ENCODE results near the gene HOMER1.

HOMER1 gene

GRCh38 chr5:79471556-79471955 is 42.4 kb downstream of the HOMER1 start:
- Mint-ChIP-seq H3K4me3 (no peak overlapping the region), H3K36me3 (ENCODE audit: insufficient read depth) (no peaks in the 10 kb centered on the region), H3K9me3 (no peaks in the 10 kb centered on the region), H3K27ac (ENCODE audit: low read depth) (no peak overlapping the region), H3K4me1 (no peaks in the 10 kb centered on the region), H3K27me3 (no peaks in the 10 kb centered on the region)
- DNase-seq (ENCODE audit: low spot score in 2 of 2) (no peak), ATAC-seq (replicated peaks; ENCODE audit: extremely low read depth, poor library complexity, severe bottlenecking) (no peak)

- no peak for DNase-seq (ENCODE audit: low spot score in 2 of 2)
Observed at GRCh38 chr5:79464695-79465332, 49.1 kb downstream of the HOMER1 start.

GRCh38 chr5:79464278-79464677 is 49.7 kb downstream of the HOMER1 start:
- Mint-ChIP-seq H3K4me3 (no peak overlapping the region), H3K9me3 (no peaks in the 10 kb centered on the region), H3K36me3 (ENCODE audit: insufficient read depth) (no peaks in the 10 kb centered on the region), H3K4me1 (peaks cover 4% of the 10 kb centered on the region), H3K27me3 (peaks cover 16% of the 10 kb centered on the region), H3K27ac (ENCODE audit: low read depth) (no peak overlapping the region)
- ATAC-seq (replicated peaks; ENCODE audit: extremely low read depth, poor library complexity, severe bottlenecking) (no peak), DNase-seq (ENCODE audit: low spot score in 2 of 2) (no peak)

More at GRCh38 chr5:79464695-79465332, 49.1 kb downstream of the HOMER1 start:
- Mint-ChIP-seq H3K4me3 (no peak overlapping the region), H3K9me3 (no peaks in the 10 kb centered on the region), H3K36me3 (ENCODE audit: insufficient read depth) (no peaks in the 10 kb centered on the region), H3K4me1 (peaks cover 4% of the 10 kb centered on the region), H3K27me3 (peaks cover 16% of the 10 kb centered on the region), H3K27ac (ENCODE audit: low read depth) (no peak overlapping the region)
- no peak for ATAC-seq (replicated peaks; ENCODE audit: extremely low read depth, poor library complexity, severe bottlenecking)

GRCh38 chr5:79459626-79460025 is 54.3 kb downstream of the HOMER1 start:
- DNase-seq (ENCODE audit: low spot score in 2 of 2), result no peak
- no peaks in the 10 kb centered on the region for H3K9me3 Mint-ChIP-seq
- H3K27me3 Mint-ChIP-seq, result peaks cover 16% of the 10 kb centered on the region
- H3K4me3 Mint-ChIP-seq, result no peak overlapping the region
- H3K27ac Mint-ChIP-seq (ENCODE audit: low read depth), result no peak overlapping the region
- no peak for ATAC-seq (replicated peaks; ENCODE audit: extremely low read depth, poor library complexity, severe bottlenecking)
- H3K4me1 Mint-ChIP-seq, result peaks cover 2% of the 10 kb centered on the region
- peaks cover 1% of the 10 kb centered on the region for H3K36me3 Mint-ChIP-seq (ENCODE audit: insufficient read depth)

GRCh38 chr5:79456890-79457583 is 56.9 kb downstream of the HOMER1 start:
- no peak for ATAC-seq (replicated peaks; ENCODE audit: extremely low read depth, poor library complexity, severe bottlenecking)
- no peak overlapping the region for H3K27ac Mint-ChIP-seq (ENCODE audit: low read depth)
- no peak overlapping the region for H3K4me3 Mint-ChIP-seq
- no peaks in the 10 kb centered on the region for H3K9me3 Mint-ChIP-seq
- no peak for DNase-seq (ENCODE audit: low spot score in 2 of 2)
- peaks cover 1% of the 10 kb centered on the region for H3K36me3 Mint-ChIP-seq (ENCODE audit: insufficient read depth)
- no peaks in the 10 kb centered on the region for H3K4me1 Mint-ChIP-seq
- no peaks in the 10 kb centered on the region for H3K27me3 Mint-ChIP-seq

GRCh38 chr5:79456400-79456799 is 57.5 kb downstream of the HOMER1 start:
- H3K27ac Mint-ChIP-seq (ENCODE audit: low read depth), result no peak overlapping the region
- no peak overlapping the region for H3K4me3 Mint-ChIP-seq
- no peaks in the 10 kb centered on the region for H3K9me3 Mint-ChIP-seq
- no peaks in the 10 kb centered on the region for H3K4me1 Mint-ChIP-seq
- no peak for ATAC-seq (replicated peaks; ENCODE audit: extremely low read depth, poor library complexity, severe bottlenecking)
- no peak for DNase-seq (ENCODE audit: low spot score in 2 of 2)
- no peaks in the 10 kb centered on the region for H3K27me3 Mint-ChIP-seq
- peaks cover 1% of the 10 kb centered on the region for H3K36me3 Mint-ChIP-seq (ENCODE audit: insufficient read depth)

- Mint-ChIP-seq H3K4me1 (no peaks in the 10 kb centered on the region), H3K27me3 (no peaks in the 10 kb centered on the region), H3K9me3 (no peaks in the 10 kb centered on the region), H3K27ac (ENCODE audit: low read depth) (no peak overlapping the region), H3K36me3 (ENCODE audit: insufficient read depth) (peaks cover 1% of the 10 kb centered on the region), H3K4me3 (no peak overlapping the region)
- ATAC-seq (replicated peaks; ENCODE audit: extremely low read depth, poor library complexity, severe bottlenecking) (no peak), DNase-seq (ENCODE audit: low spot score in 2 of 2) (no peak)
Observed at GRCh38 chr5:79454043-79454442, 59.9 kb downstream of the HOMER1 start.

- no peak overlapping the region for H3K4me3 Mint-ChIP-seq
- H3K27me3 Mint-ChIP-seq, result no peaks in the 10 kb centered on the region
- no peak overlapping the region for H3K27ac Mint-ChIP-seq (ENCODE audit: low read depth)
- H3K9me3 Mint-ChIP-seq, result no peaks in the 10 kb centered on the region
- ATAC-seq (replicated peaks; ENCODE audit: extremely low read depth, poor library complexity, severe bottlenecking) (no peak), DNase-seq (ENCODE audit: low spot score in 2 of 2) (no peak)
- no peaks in the 10 kb centered on the region for H3K4me1 Mint-ChIP-seq
- H3K36me3 Mint-ChIP-seq (ENCODE audit: insufficient read depth), result no peaks in the 10 kb centered on the region
Observed at GRCh38 chr5:79448336-79448735, 65.6 kb downstream of the HOMER1 start.

GRCh38 chr5:79436821-79437220 is 77.1 kb downstream of the HOMER1 start:
- Mint-ChIP-seq H3K36me3 (ENCODE audit: insufficient read depth) (peaks cover 1% of the 10 kb centered on the region), H3K4me3 (no peak overlapping the region), H3K4me1 (no peaks in the 10 kb centered on the region), H3K27me3 (no peaks in the 10 kb centered on the region), H3K9me3 (no peaks in the 10 kb centered on the region), H3K27ac (ENCODE audit: low read depth) (no peak overlapping the region)
- DNase-seq (ENCODE audit: low spot score in 2 of 2), result no peak
- no peak for ATAC-seq (replicated peaks; ENCODE audit: extremely low read depth, poor library complexity, severe bottlenecking)

GRCh38 chr5:79436224-79436623 is 77.7 kb downstream of the HOMER1 start:
- DNase-seq (ENCODE audit: low spot score in 2 of 2) (no peak), ATAC-seq (replicated peaks; ENCODE audit: extremely low read depth, poor library complexity, severe bottlenecking) (no peak)

GRCh38 chr5:79430196-79430595 is 83.7 kb downstream of the HOMER1 start:
- no peak for ATAC-seq (replicated peaks; ENCODE audit: extremely low read depth, poor library complexity, severe bottlenecking)
- H3K4me3 Mint-ChIP-seq, result no peak overlapping the region
- no peaks in the 10 kb centered on the region for H3K4me1 Mint-ChIP-seq
- H3K9me3 Mint-ChIP-seq, result no peaks in the 10 kb centered on the region
- H3K27me3 Mint-ChIP-seq, result no peaks in the 10 kb centered on the region
- H3K36me3 Mint-ChIP-seq (ENCODE audit: insufficient read depth), result no peaks in the 10 kb centered on the region
- no peak for DNase-seq (ENCODE audit: low spot score in 2 of 2)
- H3K27ac Mint-ChIP-seq (ENCODE audit: low read depth), result no peak overlapping the region

More at GRCh38 chr5:79436224-79436623, 77.7 kb downstream of the HOMER1 start:
- Mint-ChIP-seq H3K4me1 (no peaks in the 10 kb centered on the region), H3K4me3 (no peak overlapping the region), H3K27me3 (no peaks in the 10 kb centered on the region), H3K9me3 (no peaks in the 10 kb centered on the region), H3K36me3 (ENCODE audit: insufficient read depth) (peaks cover 1% of the 10 kb centered on the region), H3K27ac (ENCODE audit: low read depth) (no peak overlapping the region)

- ATAC-seq (replicated peaks; ENCODE audit: extremely low read depth, poor library complexity, severe bottlenecking) (no peak), DNase-seq (ENCODE audit: low spot score in 2 of 2) (no peak)
- no peak overlapping the region for H3K27ac Mint-ChIP-seq (ENCODE audit: low read depth)
- no peaks in the 10 kb centered on the region for H3K9me3 Mint-ChIP-seq
- H3K27me3 Mint-ChIP-seq, result no peaks in the 10 kb centered on the region
- no peaks in the 10 kb centered on the region for H3K36me3 Mint-ChIP-seq (ENCODE audit: insufficient read depth)
- no peak overlapping the region for H3K4me3 Mint-ChIP-seq
- H3K4me1 Mint-ChIP-seq, result no peaks in the 10 kb centered on the region
Observed at GRCh38 chr5:79423296-79423695, 90.6 kb downstream of the HOMER1 start.

- Mint-ChIP-seq H3K9me3 (no peaks in the 10 kb centered on the region), H3K36me3 (ENCODE audit: insufficient read depth) (no peaks in the 10 kb centered on the region), H3K27ac (ENCODE audit: low read depth) (no peak overlapping the region), H3K4me3 (no peak overlapping the region), H3K4me1 (no peaks in the 10 kb centered on the region), H3K27me3 (no peaks in the 10 kb centered on the region)
- no peak for DNase-seq (ENCODE audit: low spot score in 2 of 2)
- no peak for ATAC-seq (replicated peaks; ENCODE audit: extremely low read depth, poor library complexity, severe bottlenecking)
Observed at GRCh38 chr5:79420248-79420647, 93.7 kb downstream of the HOMER1 start.

Data from central memory CD8-positive, alpha-beta T cell (primary cell).